ENCODE data around the gene ALDH18A1. TPM values are rescaled to one million over a fixed set of nuclear protein-coding genes. Genes with fewer than 3 reads are reported as not detected.

Gene ALDH18A1
- total RNA-seq, 1 donor from 2014 or later: 54.3 TPM

- DNase-seq: no peak
These were observed 77.9 kb downstream of the ALDH18A1 start for GRCh38 chr10:95578619-95579018.

GRCh38 chr10:95574649-95575365 lies 81.7 kb downstream of the ALDH18A1 start:
- no peak for DNase-seq

GRCh38 chr10:95573964-95574604 lies 82.4 kb downstream of the ALDH18A1 start:
- no peak for DNase-seq

- DNase-seq: no peak
These were observed 83.0 kb downstream of the ALDH18A1 start for GRCh38 chr10:95573527-95573926.

GRCh38 chr10:95572131-95572820 lies 84.2 kb downstream of the ALDH18A1 start:
- no peak for DNase-seq

- no peak for DNase-seq
These were observed 85.1 kb downstream of the ALDH18A1 start for GRCh38 chr10:95571390-95571789.

GRCh38 chr10:95569368-95569767 lies 87.1 kb downstream of the ALDH18A1 start:
- no peak for DNase-seq

- no peak for DNase-seq
These were observed 88.4 kb downstream of the ALDH18A1 start for GRCh38 chr10:95567903-95568630.

- no peak for DNase-seq
These were observed 90.4 kb downstream of the ALDH18A1 start for GRCh38 chr10:95566136-95566535.

- DNase-seq: no peak
These were observed 91.2 kb downstream of the ALDH18A1 start for GRCh38 chr10:95565336-95565735.

GRCh38 chr10:95564291-95564690 lies 92.2 kb downstream of the ALDH18A1 start:
- DNase-seq: no peak

- DNase-seq: no peak
These were observed 94.1 kb downstream of the ALDH18A1 start for GRCh38 chr10:95562341-95562965.

GRCh38 chr10:95561864-95562177 lies 94.7 kb downstream of the ALDH18A1 start:
- DNase-seq: no peak

GRCh38 chr10:95561177-95561863 lies 95.2 kb downstream of the ALDH18A1 start, which contains the start of gene SORBS1:
SORBS1 (minus strand) TSS chr10:95561371; CDS start chr10:95441135, 120,236 bp downstream.
- peak; percentile 98 for DNase-seq

- peak; percentile 54 for DNase-seq
These were observed 96.0 kb downstream of the ALDH18A1 start for GRCh38 chr10:95560278-95561176.

GRCh38 chr10:95559896-95560277 lies 96.6 kb downstream of the ALDH18A1 start:
- DNase-seq: no peak

- peak; percentile 62 for DNase-seq
These were observed 97.0 kb downstream of the ALDH18A1 start for GRCh38 chr10:95559471-95559870.

GRCh38 chr10:95558593-95559320 lies 97.8 kb downstream of the ALDH18A1 start:
- no peak for DNase-seq

- DNase-seq: no peak
These were observed 99.3 kb downstream of the ALDH18A1 start for GRCh38 chr10:95556994-95557767.
